Heart right ventricle (tissue), 16 donors: Measurements from ENCODE around the gene HACE1. TPM values are rescaled to one million over a fixed set of nuclear protein-coding genes. Genes with fewer than 3 reads are reported as not detected.
A peak's percentile ranks its signal among the peaks of the same experiment; 100 is the strongest.

Experiments used
- ATAC-seq, 8 donors: fragments of 200-7000 bp; cut with Tn5 transposase; one replicate each; pipeline ENCODE4 v1.9.1; 2020; ENCODE audit warnings: mild to moderate bottlenecking in 8 of 8, moderate library complexity in 8 of 8, moderate number of reproducible peaks in 1 of 8
- DNase-seq, 2 donors: peaks; one replicate each; pipeline ENCODE4 v3.0.0-alpha.2; 2020
- H3K27ac ChIP-seq, 10 donors: fragments of 200-600 bp; sonication (generic) in 2 of 10; one replicate each; pipeline versions ENCODE4 v1.5.0 to v1.8.0; 2020 to 2022; ENCODE audit warnings: mild to moderate bottlenecking in 3 of 10
- H3K27me3 ChIP-seq, 7 donors: fragments of 200-600 bp; one replicate each; pipeline ENCODE4 v1.8.0; 2021 to 2022; ENCODE audit warnings: mild to moderate bottlenecking in 2 of 7
- H3K36me3 ChIP-seq, 9 donors: fragments of 200-600 bp; sonication (generic) in 1 of 9; one replicate each; pipeline versions ENCODE4 v1.5.0 to v1.8.0; 2020 to 2022; ENCODE audit warnings: mild to moderate bottlenecking in 2 of 9
- H3K4me1 ChIP-seq, 9 donors: fragments of 200-600 bp; sonication (generic) in 1 of 9; one replicate each; pipeline versions ENCODE4 v1.5.0 to v1.8.0; 2020 to 2022; ENCODE audit warnings: mild to moderate bottlenecking in 4 of 9
- H3K4me3 ChIP-seq, 10 donors: fragments of 200-600 bp; sonication (generic) in 2 of 10; one replicate each; pipeline versions ENCODE4 v1.5.0 to v1.8.0; 2020 to 2022; ENCODE audit warnings: mild to moderate bottlenecking in 7 of 10, moderate library complexity in 2 of 10
- H3K9me3 ChIP-seq, 11 donors: fragments of 200-600 bp in 10 of 11; sonication (generic) in 2 of 11; one replicate each; pipeline versions ENCODE4 v1.5.0 to v1.8.0; 2013 to 2022; ENCODE audit warnings: mild to moderate bottlenecking in 2 of 11, control low read depth in 1 of 11, moderate library complexity in 1 of 11
- CTCF ChIP-seq, 9 donors: fragments of 200-600 bp; sonication (generic) in 2 of 9; IDR thresholded peaks; one replicate each; pipeline versions ENCODE4 v1.5.0 to v1.8.0; 2021 to 2022; ENCODE audit warnings: antibody characterized with exemption in 9 of 9, mild to moderate bottlenecking in 5 of 9, moderate library complexity in 1 of 9
- WGBS, 2 donors: extraction: QIAGEN DNeasy Blood & Tissue Kit; methylation state at CpG; one replicate each; pipeline ENCODE4 v1.1.7; 2013; ENCODE audit warnings: inconsistent platforms in 1 of 2; 5-methylcytosine and 5-hydroxymethylcytosine counted together
- intact Hi-C, 10 donors: fragments of 100-400 bp; cut with DNase I; formaldehyde crosslinking; loops; one replicate each; pipeline versions ENCODE4 v1.11.1 to v1.14.2; 2022
- polyA plus RNA-seq, 2 donors: library from polyadenylated mRNA; stranded (reverse); fragments of 200-250 nt; gene quantifications; one replicate each; pipeline ENCODE4 v1.2.3, GENCODE V29; 2013
- total RNA-seq, 10 donors: library from RNA; stranded (reverse); fragmentation: NEBNext Ultra II Directional in 3 of 10; extraction: Animal tissue kit (Norgen Biotek cat#: 25700) in 3 of 10; gene quantifications; one replicate each; pipeline versions ENCODE4 v1.2.1 to v1.2.4, GENCODE V29; 2021 to 2023
- donor health status: Arrhythmogenic right ventricular cardiomyopathy.
- donor health status: ischemic (EF 13 %, LVEDD 7.1; RV severe dilation, severe dysfunction).
- donor health status: healthy with polysubstance abuse.
- donor health status: DM: no; HTN: yes; CAD: no.
- donor health status: DM: no; HTN: no; CAD: no.
- donor health status: ischemic (EF 25% LVEDD 6.9; RV normal size, moderate dysfunction).
- donor health status: ischemic (EF 25% LVEDD 5.7; RV mildly dilated, moderate dysfunction).
- donor health status: healthy.
- donor health status: DM: yes; HTN: yes; CAD: no.
- donor health status: Ischemic cardiomyopathy.
- donor health status: ischemic (EF 35%, LVEDD 5.7; RV mildly dilated, moderate dysfunction).
- donor health status: nonischemic (EF 11% LVEDD 7.7; RV severe dilation, severe dysfunction).
- donor health status: DM: yes; HTN: yes; CAD: no.
- donor health status: PGD.
- donor health status: ischemic (EF 29% LVEDD 5.4; RV normal size, mild dysfunction).
- donor health status: nonischemic (EF 23%, LVEDD 6.1; RV moderate dilation, normal function).

The HACE1 gene
- total and polyA plus RNA-seq, 12 donors: 3.7 to 9.5 (median 7.1) TPM

- intact Hi-C loops: loop anchor here in 6 of 10 donors (2.0 to 10.0 kb wide), 4 partner anchors 81 to 88 kb away; no protein-coding TSS in a partner anchor
- 73 to 74% methylated on average over 4 of the region's 4 CpGs for WGBS, 2 donors
These were observed 175.9 kb downstream of the HACE1 start for GRCh38 chr6:104683809-104684208.

GRCh38 chr6:104682722-104683643, 176.7 kb downstream of the HACE1 start:
- ATAC-seq: peak in 3 of 8 donors; percentile 37 to 53 (median 46)

More at GRCh38 chr6:104683809-104684208, 175.9 kb downstream of the HACE1 start:
- Histone ChIP-seq H3K4me1 (peaks cover 0 to 5% (median 0%) of the 10 kb centered on the region in 9 donors), H3K36me3 (no peaks in the 10 kb centered on the region), H3K4me3 (no peak overlapping the region), H3K27ac (no peak overlapping the region), H3K27me3 (no peaks in the 10 kb centered on the region), H3K9me3 (peaks cover 0 to 18% (median 5%) of the 10 kb centered on the region in 11 donors)
- no peak for ATAC-seq
- no peak for TF ChIP-seq CTCF (IDR thresholded peaks at IDR 0.05)
- DNase-seq: no peak

GRCh38 chr6:104680539-104680938, 179.2 kb downstream of the HACE1 start:
- no peak for TF ChIP-seq CTCF (IDR thresholded peaks at IDR 0.05)
- peaks cover 0 to 5% (median 0%) of the 10 kb centered on the region in 9 donors for H3K4me1 ChIP-seq
- intact Hi-C loops: loop anchor here in 3 of 10 donors (5.0 to 10.0 kb wide), 2 partner anchors 84 to 92 kb away; no protein-coding TSS in a partner anchor
- H3K27me3 ChIP-seq: no peaks in the 10 kb centered on the region
- H3K4me3 ChIP-seq: no peak overlapping the region
- no peak overlapping the region for H3K27ac ChIP-seq
- DNase-seq: no peak
- WGBS, 2 donors: 72 to 79% methylated on average over 2 of the region's 2 CpGs
- ATAC-seq: no peak
- H3K36me3 ChIP-seq: no peaks in the 10 kb centered on the region
- peaks cover 0 to 49% (median 18%) of the 10 kb centered on the region in 11 donors for H3K9me3 ChIP-seq

More at GRCh38 chr6:104682722-104683643, 176.7 kb downstream of the HACE1 start:
- no peaks in the 10 kb centered on the region for H3K36me3 ChIP-seq
- peaks cover 0 to 26% (median 12%) of the 10 kb centered on the region in 11 donors for H3K9me3 ChIP-seq
- peak; percentile 45 to 89 (median 65) for TF ChIP-seq CTCF (IDR thresholded peaks at IDR 0.05)
- DNase-seq: peak; percentile 18 to 59
- no peak overlapping the region for H3K4me3 ChIP-seq
- intact Hi-C loops: loop anchor here in 6 of 10 donors (2.0 to 10.0 kb wide), 4 partner anchors 82 to 89 kb away; no protein-coding TSS in a partner anchor
- no peak overlapping the region for H3K27ac ChIP-seq
- 57 to 58% methylated on average over 15 of the region's 15 CpGs for WGBS, 2 donors
- no peaks in the 10 kb centered on the region for H3K27me3 ChIP-seq
- H3K4me1 ChIP-seq: peaks cover 0 to 5% (median 0%) of the 10 kb centered on the region in 9 donors

GRCh38 chr6:104679971-104680370, 179.7 kb downstream of the HACE1 start:
- Histone ChIP-seq H3K27me3 (no peaks in the 10 kb centered on the region), H3K36me3 (no peaks in the 10 kb centered on the region), H3K9me3 (peaks cover 0 to 55% (median 22%) of the 10 kb centered on the region in 11 donors), H3K4me1 (peaks cover 0 to 5% (median 0%) of the 10 kb centered on the region in 9 donors), H3K4me3 (no peak overlapping the region), H3K27ac (no peak overlapping the region)
- intact Hi-C loops: loop anchor here in 3 of 10 donors (5.0 to 10.0 kb wide), 2 partner anchors 85 to 92 kb away; no protein-coding TSS in a partner anchor
- 46 to 94% methylated on average over 1 of the region's 1 CpG for WGBS, 2 donors
- DNase-seq: no peak
- no peak for ATAC-seq
- TF ChIP-seq CTCF (IDR thresholded peaks at IDR 0.05): no peak
